WI38 (cell line): ENCODE results near the gene ARHGAP26.

Source experiments
- H3K4me3 ChIP-seq: 2 replicates; pipeline ENCODE4 v1.5.1; 2011; ENCODE audit warnings: low read depth, mild to moderate bottlenecking, control low read depth, low read length
- CTCF ChIP-seq: IDR thresholded peaks from 2 replicates; pipeline ENCODE4 v1.5.1; 2012; ENCODE audit warnings: low read depth, mild to moderate bottlenecking, control low read depth, low read length

ARHGAP26 gene

GRCh38 chr5:142767178-142767577 lies 3.0 kb upstream of the ARHGAP26 start:
- H3K4me3 ChIP-seq, result no peak overlapping the region
- no peak for TF ChIP-seq CTCF

GRCh38 chr5:142767911-142768310 lies 2.3 kb upstream of the ARHGAP26 start:
- TF ChIP-seq CTCF, result no peak
- H3K4me3 ChIP-seq, result no peak overlapping the region

GRCh38 chr5:142769251-142769792 lies 855 bp upstream of the ARHGAP26 start:
- H3K4me3 ChIP-seq, result peak overlapping the region; percentile 74
- no peak for TF ChIP-seq CTCF

- H3K4me3 ChIP-seq, result peak overlapping the region; percentile 74
- no peak for TF ChIP-seq CTCF
Observed at GRCh38 chr5:142770650-142771609, 753 bp downstream of the ARHGAP26 start.

- TF ChIP-seq CTCF, result no peak
- H3K4me3 ChIP-seq, result no peak overlapping the region; the same call in 1 of the 2 replicates
Observed at GRCh38 chr5:142771666-142772065, 1.5 kb downstream of the ARHGAP26 start.

GRCh38 chr5:142772446-142773293 lies 2.5 kb downstream of the ARHGAP26 start:
- TF ChIP-seq CTCF, result no peak
- no peak overlapping the region for H3K4me3 ChIP-seq
